Measurements from ENCODE around the gene FCHSD2. TPM values are rescaled to one million over a fixed set of nuclear protein-coding genes. Genes with fewer than 3 reads are reported as not detected.

The FCHSD2 gene
- total and polyA plus RNA-seq, 2 of the 13 experiments (the other 11 are each of a cell fraction or from before 2014, with no cell fraction given) = 20.5 to 24.8 TPM

DNA sequence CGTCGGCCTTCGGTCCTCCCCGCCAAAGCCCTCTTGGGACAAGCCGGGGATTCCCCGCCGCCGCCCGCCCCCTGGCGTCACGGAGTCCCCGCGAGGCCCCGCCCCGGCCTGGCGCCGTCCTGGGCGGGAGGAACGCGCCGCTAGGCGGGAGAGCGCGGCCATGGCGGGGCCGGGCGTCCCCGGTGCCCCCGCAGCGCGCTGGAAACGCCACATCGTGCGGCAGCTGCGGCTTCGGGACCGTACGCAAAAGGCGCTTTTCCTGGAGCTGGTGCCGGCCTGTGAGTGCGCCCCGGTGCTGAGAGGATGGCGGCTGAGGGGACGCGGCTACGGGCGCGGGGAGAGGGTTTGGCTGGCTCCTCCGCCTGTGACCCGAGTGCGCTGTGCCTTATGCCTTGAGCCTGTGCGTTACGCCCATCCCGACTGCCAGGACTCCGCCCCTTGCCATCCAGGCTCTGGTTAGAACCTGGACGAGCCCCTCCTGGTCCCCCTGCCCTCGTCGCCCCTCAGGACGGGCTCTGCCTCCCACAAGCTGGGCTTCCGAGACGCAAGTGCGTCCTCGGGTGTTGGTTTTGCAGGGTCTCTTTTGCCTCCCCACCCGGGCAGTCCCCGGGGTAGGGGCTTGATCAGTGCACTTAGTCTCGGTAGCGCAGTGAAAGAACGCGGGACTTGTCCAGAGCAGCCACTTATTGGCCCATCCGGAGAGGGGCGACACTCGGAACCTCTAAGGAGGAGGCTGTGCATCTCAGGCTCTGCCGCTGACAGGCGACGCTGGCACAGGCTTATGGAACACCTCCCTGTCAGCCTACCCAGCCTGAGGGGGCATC is 327.6 kb downstream of the FCHSD2 start, which contains the start of gene ATG16L2 (continued):
- TF ChIP-seq, protein P1, sequence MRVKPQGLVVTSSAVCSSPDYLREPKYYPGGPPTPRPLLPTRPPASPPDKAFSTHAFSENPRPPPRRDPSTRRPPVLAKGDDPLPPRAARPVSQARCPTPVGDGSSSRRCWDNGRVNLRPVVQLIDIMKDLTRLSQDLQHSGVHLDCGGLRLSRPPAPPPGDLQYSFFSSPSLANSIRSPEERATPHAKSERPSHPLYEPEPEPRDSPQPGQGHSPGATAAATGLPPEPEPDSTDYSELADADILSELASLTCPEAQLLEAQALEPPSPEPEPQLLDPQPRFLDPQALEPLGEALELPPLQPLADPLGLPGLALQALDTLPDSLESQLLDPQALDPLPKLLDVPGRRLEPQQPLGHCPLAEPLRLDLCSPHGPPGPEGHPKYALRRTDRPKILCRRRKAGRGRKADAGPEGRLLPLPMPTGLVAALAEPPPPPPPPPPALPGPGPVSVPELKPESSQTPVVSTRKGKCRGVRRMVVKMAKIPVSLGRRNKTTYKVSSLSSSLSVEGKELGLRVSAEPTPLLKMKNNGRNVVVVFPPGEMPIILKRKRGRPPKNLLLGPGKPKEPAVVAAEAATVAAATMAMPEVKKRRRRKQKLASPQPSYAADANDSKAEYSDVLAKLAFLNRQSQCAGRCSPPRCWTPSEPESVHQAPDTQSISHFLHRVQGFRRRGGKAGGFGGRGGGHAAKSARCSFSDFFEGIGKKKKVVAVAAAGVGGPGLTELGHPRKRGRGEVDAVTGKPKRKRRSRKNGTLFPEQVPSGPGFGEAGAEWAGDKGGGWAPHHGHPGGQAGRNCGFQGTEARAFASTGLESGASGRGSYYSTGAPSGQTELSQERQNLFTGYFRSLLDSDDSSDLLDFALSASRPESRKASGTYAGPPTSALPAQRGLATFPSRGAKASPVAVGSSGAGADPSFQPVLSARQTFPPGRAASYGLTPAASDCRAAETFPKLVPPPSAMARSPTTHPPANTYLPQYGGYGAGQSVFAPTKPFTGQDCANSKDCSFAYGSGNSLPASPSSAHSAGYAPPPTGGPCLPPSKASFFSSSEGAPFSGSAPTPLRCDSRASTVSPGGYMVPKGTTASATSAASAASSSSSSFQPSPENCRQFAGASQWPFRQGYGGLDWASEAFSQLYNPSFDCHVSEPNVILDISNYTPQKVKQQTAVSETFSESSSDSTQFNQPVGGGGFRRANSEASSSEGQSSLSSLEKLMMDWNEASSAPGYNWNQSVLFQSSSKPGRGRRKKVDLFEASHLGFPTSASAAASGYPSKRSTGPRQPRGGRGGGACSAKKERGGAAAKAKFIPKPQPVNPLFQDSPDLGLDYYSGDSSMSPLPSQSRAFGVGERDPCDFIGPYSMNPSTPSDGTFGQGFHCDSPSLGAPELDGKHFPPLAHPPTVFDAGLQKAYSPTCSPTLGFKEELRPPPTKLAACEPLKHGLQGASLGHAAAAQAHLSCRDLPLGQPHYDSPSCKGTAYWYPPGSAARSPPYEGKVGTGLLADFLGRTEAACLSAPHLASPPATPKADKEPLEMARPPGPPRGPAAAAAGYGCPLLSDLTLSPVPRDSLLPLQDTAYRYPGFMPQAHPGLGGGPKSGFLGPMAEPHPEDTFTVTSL (CRISPR knock-in tag; IDR thresholded peaks at IDR 0.05; ENCODE audit: borderline replicate concordance) = no peak
- peak; percentile 12; the same call in 1 of the 2 replicates for TF ChIP-seq ZNF782 (CRISPR knock-in tag; IDR thresholded peaks at IDR 0.05; ENCODE audit: borderline replicate concordance)
- no peak for TF ChIP-seq AHR (CRISPR knock-in tag; IDR thresholded peaks at IDR 0.05)
- TF ChIP-seq, protein P2, sequence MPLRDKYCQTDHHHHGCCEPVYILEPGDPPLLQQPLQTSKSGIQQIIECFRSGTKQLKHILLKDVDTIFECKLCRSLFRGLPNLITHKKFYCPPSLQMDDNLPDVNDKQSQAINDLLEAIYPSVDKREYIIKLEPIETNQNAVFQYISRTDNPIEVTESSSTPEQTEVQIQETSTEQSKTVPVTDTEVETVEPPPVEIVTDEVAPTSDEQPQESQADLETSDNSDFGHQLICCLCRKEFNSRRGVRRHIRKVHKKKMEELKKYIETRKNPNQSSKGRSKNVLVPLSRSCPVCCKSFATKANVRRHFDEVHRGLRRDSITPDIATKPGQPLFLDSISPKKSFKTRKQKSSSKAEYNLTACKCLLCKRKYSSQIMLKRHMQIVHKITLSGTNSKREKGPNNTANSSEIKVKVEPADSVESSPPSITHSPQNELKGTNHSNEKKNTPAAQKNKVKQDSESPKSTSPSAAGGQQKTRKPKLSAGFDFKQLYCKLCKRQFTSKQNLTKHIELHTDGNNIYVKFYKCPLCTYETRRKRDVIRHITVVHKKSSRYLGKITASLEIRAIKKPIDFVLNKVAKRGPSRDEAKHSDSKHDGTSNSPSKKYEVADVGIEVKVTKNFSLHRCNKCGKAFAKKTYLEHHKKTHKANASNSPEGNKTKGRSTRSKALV (CRISPR knock-in tag; IDR thresholded peaks at IDR 0.05) = peak; percentile 91
- TF ChIP-seq, protein P3, sequence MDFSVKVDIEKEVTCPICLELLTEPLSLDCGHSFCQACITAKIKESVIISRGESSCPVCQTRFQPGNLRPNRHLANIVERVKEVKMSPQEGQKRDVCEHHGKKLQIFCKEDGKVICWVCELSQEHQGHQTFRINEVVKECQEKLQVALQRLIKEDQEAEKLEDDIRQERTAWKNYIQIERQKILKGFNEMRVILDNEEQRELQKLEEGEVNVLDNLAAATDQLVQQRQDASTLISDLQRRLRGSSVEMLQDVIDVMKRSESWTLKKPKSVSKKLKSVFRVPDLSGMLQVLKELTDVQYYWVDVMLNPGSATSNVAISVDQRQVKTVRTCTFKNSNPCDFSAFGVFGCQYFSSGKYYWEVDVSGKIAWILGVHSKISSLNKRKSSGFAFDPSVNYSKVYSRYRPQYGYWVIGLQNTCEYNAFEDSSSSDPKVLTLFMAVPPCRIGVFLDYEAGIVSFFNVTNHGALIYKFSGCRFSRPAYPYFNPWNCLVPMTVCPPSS (IDR thresholded peaks at IDR 0.05) = no peak
- no peak for TF ChIP-seq FOXK1 (CRISPR knock-in tag; IDR thresholded peaks at IDR 0.05; ENCODE audit: borderline replicate concordance, low read depth)
- no peak for TF ChIP-seq RCOR2 (CRISPR knock-in tag; IDR thresholded peaks at IDR 0.05)
- TF ChIP-seq ZNF883 (CRISPR knock-in tag; IDR thresholded peaks at IDR 0.05; ENCODE audit: not compliant biosample characterization) = peak; percentile 16
- TF ChIP-seq SP2 (CRISPR knock-in tag; IDR thresholded peaks at IDR 0.05) = no peak; the same call in 1 of the 2 replicates
- TF ChIP-seq ZNF337 (CRISPR knock-in tag; IDR thresholded peaks at IDR 0.05; ENCODE audit: borderline replicate concordance, low read depth) = no peak
- peak; percentile 25 for TF ChIP-seq TMF1 (CRISPR knock-in tag; IDR thresholded peaks at IDR 0.05; ENCODE audit: low read depth)
- TF ChIP-seq RBFOX2 (IDR thresholded peaks at IDR 0.05; ENCODE audit: low read depth, low read length) = peak; percentile 78
- TF ChIP-seq MBNL3 (CRISPR knock-in tag; conservative IDR thresholded peaks at IDR 0.05) = no peak
- TF ChIP-seq, protein P4, sequence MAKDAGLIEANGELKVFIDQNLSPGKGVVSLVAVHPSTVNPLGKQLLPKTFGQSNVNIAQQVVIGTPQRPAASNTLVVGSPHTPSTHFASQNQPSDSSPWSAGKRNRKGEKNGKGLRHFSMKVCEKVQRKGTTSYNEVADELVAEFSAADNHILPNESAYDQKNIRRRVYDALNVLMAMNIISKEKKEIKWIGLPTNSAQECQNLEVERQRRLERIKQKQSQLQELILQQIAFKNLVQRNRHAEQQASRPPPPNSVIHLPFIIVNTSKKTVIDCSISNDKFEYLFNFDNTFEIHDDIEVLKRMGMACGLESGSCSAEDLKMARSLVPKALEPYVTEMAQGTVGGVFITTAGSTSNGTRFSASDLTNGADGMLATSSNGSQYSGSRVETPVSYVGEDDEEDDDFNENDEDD (CRISPR knock-in tag; IDR thresholded peaks at IDR 0.05; ENCODE audit: borderline replicate concordance) = peak; percentile 83; the same call in 1 of the 2 replicates
- TF ChIP-seq NR2F1 (CRISPR knock-in tag; IDR thresholded peaks at IDR 0.05) = no peak
- no peak for TF ChIP-seq TBL1XR1 (IDR thresholded peaks at IDR 0.05; ENCODE audit: borderline replicate concordance, low read length, partially characterized antibody)
